SK-N-SH (cell line): ENCODE measurements around the gene JMJD7. TPM values are rescaled to one million over a fixed set of nuclear protein-coding genes. Genes with fewer than 3 reads are reported as not detected.

Source experiments
- CTCF ChIA-PET: fragments of 300-600, 350-600 bp; formaldehyde crosslinking; extraction: SDS; loops from one replicate; lab custom pipeline; 2021; lab: Yijun Ruan, JAX
- POLR2A ChIA-PET: fragments of 350-600 bp; sonication (Branson Sonifier 250); formaldehyde crosslinking; extraction: SDS; loops from one replicate; lab custom pipeline; 2020; ENCODE audit warnings: antibody characterized with exemption, inconsistent platforms; lab: Yijun Ruan, JAX
- DNase-seq: peaks from one replicate; pipeline ENCODE4 v3.0.0; 2012
- H2AFZ ChIP-seq: fragments of 200-600 bp; sonication (generic); 2 replicates; pipeline ENCODE4 v1.8.1; 2016; ENCODE audit warnings: antibody characterized with exemption, mild to moderate bottlenecking, low read depth
- H3F3A ChIP-seq: fragments of 200-600 bp; sonication (generic); replicated peaks from 2 replicates; pipeline ENCODE3; 2016; ENCODE audit warnings: antibody characterized with exemption, mild to moderate bottlenecking; ENCODE audit not compliant: insufficient read depth
- H3K27ac ChIP-seq, 2 experiments: fragments of 200-500 bp in 1 of 2; fragments of 200-600 bp in 1 of 2; sonication (Bioruptor generic) in 1 of 2; sonication (generic), shearing (Covaris generic) in 1 of 2; 2 replicates each; pipeline versions ENCODE4 v1.5.1 to v1.6.1; 2014 to 2016; ENCODE audit warnings: low read depth in 2 of 2, inconsistent platforms in 1 of 2, low read length in 1 of 2, mild to moderate bottlenecking in 1 of 2, mixed read lengths in 1 of 2
- H3K27me3 ChIP-seq: fragments of 200-600 bp; sonication (generic), shearing (Covaris generic); 2 replicates; pipeline ENCODE4 v1.6.1; 2016; ENCODE audit warnings: mixed run types; ENCODE audit not compliant: insufficient read depth
- H3K36me3 ChIP-seq, 2 experiments: fragments of 200-500 bp in 1 of 2; fragments of 200-600 bp in 1 of 2; sonication (Bioruptor generic) in 1 of 2; sonication (generic) in 1 of 2; replicated peaks in 1 of 2; 2 replicates each; pipeline versions ENCODE3 to v1.5.1; 2014 to 2016; ENCODE audit warnings: low read length in 1 of 2, mild to moderate bottlenecking in 1 of 2; ENCODE audit not compliant: insufficient read depth in 2 of 2, control insufficient read depth in 1 of 2
- H3K4me1 ChIP-seq, 2 experiments: fragments of 200-500 bp in 1 of 2; fragments of 200-600 bp in 1 of 2; sonication (Bioruptor generic) in 1 of 2; sonication (generic), shearing (Covaris generic) in 1 of 2; 2 replicates each; pipeline versions ENCODE4 v1.5.1 to v1.6.1; 2014 to 2016; ENCODE audit warnings: low read depth in 1 of 2, low read length in 1 of 2, mixed run types in 1 of 2; ENCODE audit not compliant: insufficient read depth in 2 of 2, control insufficient read depth in 1 of 2
- H3K4me2 ChIP-seq: fragments of 200-600 bp; sonication (generic), shearing (Covaris generic); 2 replicates; pipeline ENCODE4 v1.6.1; 2017; ENCODE audit warnings: mixed run types
- H3K4me3 ChIP-seq, 2 experiments: fragments of 200-500 bp in 1 of 2; fragments of 200-600 bp in 1 of 2; sonication (Bioruptor generic) in 1 of 2; sonication (generic), shearing (Covaris generic) in 1 of 2; 2 replicates each; pipeline versions ENCODE4 v1.5.1 to v1.8.1; 2014 to 2016; ENCODE audit warnings: low read depth in 2 of 2, inconsistent platforms in 1 of 2, low read length in 1 of 2, mild to moderate bottlenecking in 1 of 2, mixed read lengths in 1 of 2, moderate library complexity in 1 of 2
- H3K79me2 ChIP-seq: fragments of 200-600 bp; sonication (generic); 2 replicates; pipeline ENCODE4 v1.8.1; 2017; ENCODE audit warnings: mild to moderate bottlenecking; ENCODE audit not compliant: insufficient read depth
- H3K9ac ChIP-seq: fragments of 200-600 bp; sonication (generic); 2 replicates; pipeline ENCODE4 v1.6.1; 2017; ENCODE audit warnings: mixed run types
- H3K9me2 ChIP-seq: fragments of 200-600 bp; sonication (generic); 2 replicates; pipeline ENCODE4 v1.6.1; 2017; ENCODE audit warnings: mixed run types
- H3K9me3 ChIP-seq: fragments of 200-600 bp; sonication (generic); 2 replicates; pipeline ENCODE4 v1.6.1; 2017; ENCODE audit warnings: mixed run types, mild to moderate bottlenecking, moderate library complexity
- H4K20me1 ChIP-seq: fragments of 200-600 bp; sonication (generic); 2 replicates; pipeline ENCODE4 v1.6.1; 2017; ENCODE audit warnings: mild to moderate bottlenecking, mixed run types; ENCODE audit not compliant: insufficient read depth
- CHD2 ChIP-seq: fragments of 150-350 bp; IDR thresholded peaks from 2 replicates; pipeline ENCODE4 v1.6.1; 2018; ENCODE audit warnings: low read length; ENCODE audit not compliant: partially characterized antibody
- EP300 ChIP-seq, 2 experiments: IDR thresholded peaks; 2 replicates each; pipeline versions ENCODE4 v1.4.0 to v1.6.1; 2012; ENCODE audit warnings: borderline replicate concordance in 1 of 2, low read depth in 1 of 2, low read length in 1 of 2
- FOSL2 ChIP-seq: IDR thresholded peaks from 2 replicates; pipeline ENCODE4 v1.4.0; 2012; ENCODE audit warnings: low read depth, mild to moderate bottlenecking, moderate library complexity, borderline replicate concordance
- FOXJ3 ChIP-seq: sonication (generic); formaldehyde crosslinking; IDR thresholded peaks from 2 replicates; pipeline ENCODE4 v1.5.1; 2020; ENCODE audit warnings: mild to moderate bottlenecking, missing genetic modification reagents
- FOXM1 ChIP-seq: IDR thresholded peaks from 2 replicates; pipeline ENCODE4 v1.4.0; 2012; ENCODE audit warnings: low read depth, mild to moderate bottlenecking
- GATA2 ChIP-seq: sonication (generic); formaldehyde crosslinking; IDR thresholded peaks from 2 replicates; pipeline ENCODE4 v1.5.0; 2020; ENCODE audit warnings: mild to moderate bottlenecking, missing genetic modification reagents
- IRF3 ChIP-seq: fragments of 150-350 bp; IDR thresholded peaks from 2 replicates; pipeline ENCODE4 v1.6.1; 2016; ENCODE audit warnings: mild to moderate bottlenecking, low read depth, low read length
- MXI1 ChIP-seq: IDR thresholded peaks from 2 replicates; pipeline ENCODE4 v1.6.1; 2012; ENCODE audit warnings: mild to moderate bottlenecking, low read depth, low read length, improper control_type of control experiment
- NRF1 ChIP-seq: IDR thresholded peaks from 2 replicates; pipeline ENCODE4 v1.6.1; 2012; ENCODE audit warnings: low read depth, mild to moderate bottlenecking, low read length
- REST ChIP-seq: IDR thresholded peaks from 2 replicates; pipeline ENCODE4 v1.6.1; 2012; ENCODE audit warnings: mild to moderate bottlenecking, low read depth, low read length, moderate library complexity
- RXRA ChIP-seq: IDR thresholded peaks from 2 replicates; pipeline ENCODE4 v1.4.0; 2012; ENCODE audit warnings: low read depth, mild to moderate bottlenecking, borderline replicate concordance
- SIN3A ChIP-seq: IDR thresholded peaks from 2 replicates; pipeline ENCODE4 v1.6.1; 2012; ENCODE audit warnings: low read depth, mild to moderate bottlenecking, low read length, moderate library complexity, borderline replicate concordance
- SMC3 ChIP-seq: IDR thresholded peaks from 2 replicates; pipeline ENCODE4 v1.6.1; 2012; ENCODE audit warnings: low read depth, low read length, improper control_type of control experiment
- TAF1 ChIP-seq: IDR thresholded peaks from 2 replicates; pipeline ENCODE4 v1.6.1; 2012; ENCODE audit warnings: low read depth, mild to moderate bottlenecking, low read length, moderate library complexity, borderline replicate concordance
- WGBS: methylation state at CpG from one replicate; pipeline ENCODE4 v1.1.6; 2017; ENCODE audit warnings: low lambda C conversion rate; 5-methylcytosine and 5-hydroxymethylcytosine counted together
- polyA plus RNA-seq, 3 experiments: library from polyadenylated mRNA; depleted of rRNA; stranded (reverse); fragments of >200 nt; gene quantifications; 2 replicates each; pipeline ENCODE4 v1.2.3, GENCODE V29; 2012
- TF ChIP-seq, protein P1 (sequence below): IDR thresholded peaks from 2 replicates; pipeline ENCODE4 v1.4.0; 2012; ENCODE audit warnings: low read depth, borderline replicate concordance
- TF ChIP-seq, protein P2 (sequence below): fragments of 150-350 bp; IDR thresholded peaks from 2 replicates; pipeline ENCODE4 v1.6.1; 2017; ENCODE audit warnings: antibody characterized with exemption, low read length, low read depth, borderline replicate concordance
- TF ChIP-seq, protein P3 (sequence below): fragments of 200-600 bp; sonication (generic); IDR thresholded peaks from 2 replicates; pipeline ENCODE4 v1.6.1; 2017; ENCODE audit warnings: antibody characterized with exemption, mild to moderate bottlenecking, moderate library complexity
- TF ChIP-seq, protein P4 (sequence below): IDR thresholded peaks from 2 replicates; pipeline ENCODE4; 2012

The JMJD7 gene
- polyA plus RNA-seq, 1 of the 3 experiments (the other 2 are of a cell fraction) = 6.5 TPM

- TF ChIP-seq, protein P1, sequence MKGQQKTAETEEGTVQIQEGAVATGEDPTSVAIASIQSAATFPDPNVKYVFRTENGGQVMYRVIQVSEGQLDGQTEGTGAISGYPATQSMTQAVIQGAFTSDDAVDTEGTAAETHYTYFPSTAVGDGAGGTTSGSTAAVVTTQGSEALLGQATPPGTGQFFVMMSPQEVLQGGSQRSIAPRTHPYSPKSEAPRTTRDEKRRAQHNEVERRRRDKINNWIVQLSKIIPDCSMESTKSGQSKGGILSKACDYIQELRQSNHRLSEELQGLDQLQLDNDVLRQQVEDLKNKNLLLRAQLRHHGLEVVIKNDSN = no peak
- TF ChIP-seq FOXJ3 (no peak), FOSL2 (no peak), RXRA (no peak), MXI1 (no peak)
- TF ChIP-seq, protein P2, sequence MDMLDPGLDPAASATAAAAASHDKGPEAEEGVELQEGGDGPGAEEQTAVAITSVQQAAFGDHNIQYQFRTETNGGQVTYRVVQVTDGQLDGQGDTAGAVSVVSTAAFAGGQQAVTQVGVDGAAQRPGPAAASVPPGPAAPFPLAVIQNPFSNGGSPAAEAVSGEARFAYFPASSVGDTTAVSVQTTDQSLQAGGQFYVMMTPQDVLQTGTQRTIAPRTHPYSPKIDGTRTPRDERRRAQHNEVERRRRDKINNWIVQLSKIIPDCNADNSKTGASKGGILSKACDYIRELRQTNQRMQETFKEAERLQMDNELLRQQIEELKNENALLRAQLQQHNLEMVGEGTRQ = no peak
Measured at GRCh38 chr15:41876689-41877088, 48.8 kb downstream of the JMJD7 start (continued).

DNA sequence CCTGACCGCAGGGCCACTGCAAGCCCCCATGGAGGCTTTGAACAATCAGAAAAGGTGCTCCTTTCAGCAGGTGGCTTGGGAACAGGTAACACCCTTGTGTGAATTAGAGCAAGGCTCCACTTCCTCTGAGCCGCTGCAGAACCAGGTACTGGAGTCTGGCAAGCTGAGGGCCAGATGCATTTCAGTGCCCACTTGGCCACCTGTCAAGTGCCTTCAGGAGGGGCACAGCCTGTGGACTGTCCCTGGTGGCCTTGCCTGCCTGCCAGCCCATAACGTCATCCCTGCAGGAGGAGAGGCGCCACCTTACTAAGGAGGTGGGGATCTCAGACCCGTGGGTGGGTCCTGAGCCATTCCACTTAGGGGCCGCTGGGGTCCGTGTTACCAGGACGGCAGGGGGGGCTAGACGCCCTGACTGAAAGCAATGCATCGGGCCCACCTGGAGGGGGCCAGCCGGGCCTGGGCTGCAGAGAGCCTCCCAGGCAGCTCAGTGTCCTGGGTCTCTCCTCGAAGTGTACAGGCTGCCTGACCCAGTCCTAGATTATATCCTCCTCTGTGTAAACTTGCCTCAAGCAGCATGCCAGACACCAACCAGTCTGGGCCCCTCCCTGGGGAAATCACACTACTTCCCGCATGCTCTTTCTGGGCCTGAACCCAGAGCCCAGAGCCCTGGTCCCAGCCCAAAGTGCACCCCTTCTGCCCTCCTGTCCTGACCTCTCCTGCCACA, 49.9 kb downstream of the JMJD7 start:
- no peaks in the 10 kb centered on the region for H3F3A ChIP-seq
- H3K27me3 ChIP-seq = no peaks in the 10 kb centered on the region
- no peaks in the 10 kb centered on the region for H3K36me3 ChIP-seq
- ChIA-PET CTCF (interaction anchor here (1.1 to 1.7 kb wide), 2 partner anchors 20 to 66 kb away, joined by 3 to 4 read pairs; no protein-coding TSS in a partner anchor), POLR2A (no interaction called here)
- peaks cover 0 to 25% of the 10 kb centered on the region in 2 experiments; a peak in 1 of 4 replicates for H3K4me1 ChIP-seq
- H3K27ac ChIP-seq = no peak overlapping the region
- no peak overlapping the region for H3K9ac ChIP-seq
- no peak for DNase-seq
- H3K4me3 ChIP-seq = no peak overlapping the region
- H3K9me3 ChIP-seq = no peaks in the 10 kb centered on the region
- H4K20me1 ChIP-seq = no peaks in the 10 kb centered on the region
- H2AFZ ChIP-seq = no peak overlapping the region
- H3K79me2 ChIP-seq = no peaks in the 10 kb centered on the region
- H3K9me2 ChIP-seq = no peaks in the 10 kb centered on the region
- WGBS = 76% methylated on average over 5 of the region's 13 CpGs
- H3K4me2 ChIP-seq = no peak overlapping the region
- TF ChIP-seq MXI1 = no peak
- TF ChIP-seq, protein P3, sequence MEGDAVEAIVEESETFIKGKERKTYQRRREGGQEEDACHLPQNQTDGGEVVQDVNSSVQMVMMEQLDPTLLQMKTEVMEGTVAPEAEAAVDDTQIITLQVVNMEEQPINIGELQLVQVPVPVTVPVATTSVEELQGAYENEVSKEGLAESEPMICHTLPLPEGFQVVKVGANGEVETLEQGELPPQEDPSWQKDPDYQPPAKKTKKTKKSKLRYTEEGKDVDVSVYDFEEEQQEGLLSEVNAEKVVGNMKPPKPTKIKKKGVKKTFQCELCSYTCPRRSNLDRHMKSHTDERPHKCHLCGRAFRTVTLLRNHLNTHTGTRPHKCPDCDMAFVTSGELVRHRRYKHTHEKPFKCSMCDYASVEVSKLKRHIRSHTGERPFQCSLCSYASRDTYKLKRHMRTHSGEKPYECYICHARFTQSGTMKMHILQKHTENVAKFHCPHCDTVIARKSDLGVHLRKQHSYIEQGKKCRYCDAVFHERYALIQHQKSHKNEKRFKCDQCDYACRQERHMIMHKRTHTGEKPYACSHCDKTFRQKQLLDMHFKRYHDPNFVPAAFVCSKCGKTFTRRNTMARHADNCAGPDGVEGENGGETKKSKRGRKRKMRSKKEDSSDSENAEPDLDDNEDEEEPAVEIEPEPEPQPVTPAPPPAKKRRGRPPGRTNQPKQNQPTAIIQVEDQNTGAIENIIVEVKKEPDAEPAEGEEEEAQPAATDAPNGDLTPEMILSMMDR = no peak
- no peak for TF ChIP-seq RXRA
- TF ChIP-seq NRF1 = no peak
- TF ChIP-seq SIN3A = no peak
- no peak for TF ChIP-seq EP300 (IDR thresholded peaks at IDR 0.05; ENCODE audit: borderline replicate concordance in 1 of 2, low read depth in 1 of 2, low read length in 1 of 2)
- TF ChIP-seq SMC3 = no peak
- no peak for TF ChIP-seq GATA2 (CRISPR knock-in tag)
- no peak for TF ChIP-seq FOXM1
- TF ChIP-seq, protein P2 = no peak
- no peak for TF ChIP-seq CHD2
- TF ChIP-seq FOSL2 = no peak
- no peak for TF ChIP-seq REST
- no peak for TF ChIP-seq IRF3
- TF ChIP-seq TAF1 = no peak
- TF ChIP-seq, protein P4, sequence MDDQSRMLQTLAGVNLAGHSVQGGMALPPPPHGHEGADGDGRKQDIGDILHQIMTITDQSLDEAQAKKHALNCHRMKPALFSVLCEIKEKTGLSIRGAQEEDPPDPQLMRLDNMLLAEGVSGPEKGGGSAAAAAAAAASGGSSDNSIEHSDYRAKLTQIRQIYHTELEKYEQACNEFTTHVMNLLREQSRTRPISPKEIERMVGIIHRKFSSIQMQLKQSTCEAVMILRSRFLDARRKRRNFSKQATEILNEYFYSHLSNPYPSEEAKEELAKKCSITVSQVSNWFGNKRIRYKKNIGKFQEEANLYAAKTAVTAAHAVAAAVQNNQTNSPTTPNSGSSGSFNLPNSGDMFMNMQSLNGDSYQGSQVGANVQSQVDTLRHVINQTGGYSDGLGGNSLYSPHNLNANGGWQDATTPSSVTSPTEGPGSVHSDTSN = no peak
